HG03103 (cell line): Measurements from ENCODE around the gene SCYGR3.

ENCODE experiments used
- ATAC-seq: cut with Tn5 transposase; IDR thresholded peaks from one replicate; pipeline ENCODE4 v1.9.1; 2021; ENCODE audit warnings: low read depth; ENCODE audit not compliant: unreplicated experiment

Gene SCYGR3

DNA sequence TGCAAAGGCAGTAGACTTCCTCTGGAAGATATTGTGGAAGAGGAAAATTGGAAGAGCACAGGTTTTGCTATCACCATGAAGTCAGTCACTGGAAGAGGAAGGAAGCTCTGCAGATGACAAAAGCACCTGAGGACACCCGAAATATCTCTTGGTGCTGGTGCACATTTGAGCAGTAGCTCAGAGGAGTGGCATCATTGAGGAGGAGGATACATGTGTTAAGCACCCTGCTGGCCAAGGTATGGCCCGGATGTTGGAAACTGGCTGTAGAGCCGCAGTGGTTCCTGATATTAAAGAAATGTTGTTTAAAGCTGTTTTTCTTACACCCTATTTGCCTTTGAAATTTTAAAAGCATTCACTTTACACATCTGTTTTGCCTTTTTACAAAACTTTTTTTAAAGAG, 48.6 kb downstream of the SCYGR3 start:
- no peak for ATAC-seq

DNA sequence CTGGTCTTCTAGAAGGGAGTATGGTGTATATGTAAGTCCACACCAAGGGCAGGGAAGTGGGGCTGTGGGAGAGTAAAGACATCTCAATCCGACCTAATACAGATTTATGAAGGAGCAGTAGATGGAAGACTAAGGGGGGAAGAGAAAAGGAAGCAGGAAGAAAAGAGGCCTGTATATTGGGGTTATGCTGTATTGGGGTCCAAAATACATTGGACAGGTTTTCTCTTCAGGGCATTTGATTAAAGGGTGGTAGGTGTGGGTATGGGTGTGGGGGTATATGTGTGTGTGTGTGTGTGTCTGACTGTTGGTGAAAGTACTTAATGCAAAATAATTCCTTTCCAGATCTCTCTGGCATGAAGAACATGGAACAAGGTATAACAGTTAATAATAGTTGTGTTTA, 49.6 kb downstream of the SCYGR3 start:
- ATAC-seq = no peak
